CD4-positive, alpha-beta memory T cell (primary cell): ENCODE results near the gene WDFY2. TPM values are rescaled to one million over a fixed set of nuclear protein-coding genes. Genes with fewer than 3 reads are reported as not detected.

Experiments
- CTCF ChIA-PET: fragments of 350-600 bp; sonication (Branson Sonifier 250); formaldehyde crosslinking; loops from one replicate; lab custom pipeline; 2021; ENCODE audit warnings: inconsistent platforms; ENCODE audit not compliant: partially characterized antibody; lab: Charles Lee
- POLR2A ChIA-PET: fragments of 350-600 bp; sonication (Branson Sonifier 250); formaldehyde crosslinking; loops from one replicate; lab custom pipeline; 2021; ENCODE audit not compliant: partially characterized antibody; lab: Charles Lee
- DNase-seq, 5 donors: peaks; one replicate each; pipeline versions ENCODE4 v3.0.0 to v3.0.0-alpha.2; 2020 to 2022; ENCODE audit warnings: mixed read lengths in 1 of 5
- H3K27ac ChIP-seq: one replicate; pipeline ENCODE4 v1.7.0; 2013; ENCODE audit warnings: low read depth, low read length
- H3K27me3 ChIP-seq: 2 replicates; pipeline ENCODE4 v1.7.0; 2013; ENCODE audit warnings: mild to moderate bottlenecking, low read length, moderate library complexity; ENCODE audit not compliant: insufficient read depth
- H3K36me3 ChIP-seq: 2 replicates; pipeline ENCODE4 v1.7.0; 2013; ENCODE audit warnings: mild to moderate bottlenecking, low read length, moderate library complexity; ENCODE audit not compliant: insufficient read depth
- H3K4me1 ChIP-seq: 2 replicates; pipeline ENCODE4 v1.7.0; 2013; ENCODE audit warnings: mild to moderate bottlenecking, low read length, moderate library complexity; ENCODE audit not compliant: insufficient read depth
- H3K4me3 ChIP-seq, 2 donors: one replicate each; pipeline ENCODE4 v1.7.0; 2013; ENCODE audit warnings: low read length in 2 of 2, mild to moderate bottlenecking in 1 of 2
- H3K9me3 ChIP-seq, 2 donors: one replicate each; pipeline ENCODE4 v1.7.0; 2013; ENCODE audit warnings: low read length in 2 of 2, control low read depth in 1 of 2; ENCODE audit not compliant: control insufficient read depth in 1 of 2
- H3K27ac Mint-ChIP-seq, 7 donors: one replicate each; pipeline ENCODE4 v1.8.0; 2020 to 2021; ENCODE audit warnings: mixed read lengths in 7 of 7, mild to moderate bottlenecking in 6 of 7, inconsistent platforms in 3 of 7, moderate library complexity in 3 of 7
- H3K27me3 Mint-ChIP-seq, 2 donors: one replicate each; pipeline ENCODE4 v1.8.0; 2020 to 2021; ENCODE audit warnings: mixed read lengths in 2 of 2
- H3K36me3 Mint-ChIP-seq, 2 donors: one replicate each; pipeline ENCODE4 v1.8.0; 2020 to 2021; ENCODE audit warnings: mixed read lengths in 2 of 2, inconsistent platforms in 1 of 2, mild to moderate bottlenecking in 1 of 2
- H3K4me1 Mint-ChIP-seq, 4 donors: one replicate each; pipeline ENCODE4 v1.8.0; 2020 to 2021; ENCODE audit warnings: mixed read lengths in 4 of 4, mild to moderate bottlenecking in 1 of 4
- H3K4me3 Mint-ChIP-seq, 8 donors: one replicate each; pipeline ENCODE4 v1.8.0; 2020 to 2021; ENCODE audit warnings: mixed read lengths in 8 of 8, mild to moderate bottlenecking in 7 of 8, moderate library complexity in 6 of 8, inconsistent platforms in 3 of 8
- H3K9me3 Mint-ChIP-seq, 8 donors: one replicate each; pipeline ENCODE4 v1.8.0; 2020 to 2021; ENCODE audit warnings: mixed read lengths in 8 of 8, mild to moderate bottlenecking in 5 of 8, inconsistent platforms in 3 of 8, moderate library complexity in 1 of 8
- intact Hi-C: fragments of 100-400 bp; cut with micrococcal nuclease; formaldehyde crosslinking; loops from one replicate; pipeline ENCODE4 v1.15.1; 2023
- polyA plus RNA-seq, 2 donors: library from polyadenylated mRNA; unstranded; fragments of 300-500 nt; fragmentation: Illumina TruSeq; gene quantifications; one replicate each; pipeline ENCODE4 v1.2.3, GENCODE V29; 2021
- total RNA-seq, 2 experiments: library from RNA; stranded (reverse); gene quantifications; one replicate each; pipeline ENCODE4 v1.2.3, GENCODE V29; 2021

The WDFY2 gene
- total and polyA plus RNA-seq, 4 experiments from 2014 or later: 3.8 to 21.8 (median 14.5) TPM

- DNase-seq: no peak
- ChIA-PET POLR2A (no interaction called here), CTCF (no interaction called here)
- intact Hi-C loops: no loop called here
- peak overlapping the region in 3 of 7 donors; percentile 5 to 46 (median 41) for H3K27ac Mint-ChIP-seq
- peaks cover 58 to 61% of the 10 kb centered on the region in 2 donors for H3K36me3 Mint-ChIP-seq
- no peak overlapping the region for H3K4me3 Mint-ChIP-seq
- H3K9me3 ChIP-seq: no peaks in the 10 kb centered on the region
- no peaks in the 10 kb centered on the region for H3K27me3 Mint-ChIP-seq
- no peak overlapping the region for H3K27ac ChIP-seq
- H3K27me3 ChIP-seq: no peaks in the 10 kb centered on the region
- no peaks in the 10 kb centered on the region for H3K4me1 ChIP-seq
- no peak overlapping the region for H3K4me3 ChIP-seq
- H3K9me3 Mint-ChIP-seq: no peaks in the 10 kb centered on the region
- peaks cover 5% of the 10 kb centered on the region for H3K36me3 ChIP-seq
- H3K4me1 Mint-ChIP-seq: peaks cover 3 to 11% (median 6%) of the 10 kb centered on the region in 4 donors
Measured at GRCh38 chr13:51738226-51738905, 154.1 kb downstream of the WDFY2 start.

GRCh38 chr13:51739027-51739764 is 154.9 kb downstream of the WDFY2 start:
- Histone ChIP-seq H3K4me1 (no peaks in the 10 kb centered on the region), H3K27ac (no peak overlapping the region), H3K36me3 (peaks cover 12% of the 10 kb centered on the region), H3K27me3 (no peaks in the 10 kb centered on the region), H3K9me3 (no peaks in the 10 kb centered on the region), H3K4me3 (no peak overlapping the region)
- peaks cover 59 to 62% of the 10 kb centered on the region in 2 donors for H3K36me3 Mint-ChIP-seq
- H3K27me3 Mint-ChIP-seq: no peaks in the 10 kb centered on the region
- H3K9me3 Mint-ChIP-seq: no peaks in the 10 kb centered on the region
- H3K27ac Mint-ChIP-seq: peak overlapping the region in 2 of 7 donors; percentile 21 to 46
- no peak overlapping the region for H3K4me3 Mint-ChIP-seq
- intact Hi-C loops: no loop called here
- H3K4me1 Mint-ChIP-seq: peaks cover 3 to 10% (median 6%) of the 10 kb centered on the region in 4 donors
- ChIA-PET CTCF (no interaction called here), POLR2A (no interaction called here)
- DNase-seq: no peak

- CTCF ChIA-PET: interaction anchor here (1.7 kb wide), 1 partner anchor 141 kb away, joined by 4 read pairs; no protein-coding TSS in a partner anchor
- Histone ChIP-seq H3K27ac (no peak overlapping the region), H3K4me3 (no peak overlapping the region), H3K4me1 (no peaks in the 10 kb centered on the region), H3K27me3 (no peaks in the 10 kb centered on the region), H3K36me3 (peaks cover 13% of the 10 kb centered on the region), H3K9me3 (no peaks in the 10 kb centered on the region)
- intact Hi-C loops: no loop called here
- Mint-ChIP-seq H3K9me3 (no peaks in the 10 kb centered on the region), H3K4me1 (peaks cover 3 to 10% (median 6%) of the 10 kb centered on the region in 4 donors), H3K27me3 (no peaks in the 10 kb centered on the region), H3K4me3 (no peak overlapping the region), H3K36me3 (peaks cover 61 to 63% of the 10 kb centered on the region in 2 donors), H3K27ac (no peak overlapping the region)
- POLR2A ChIA-PET: interaction anchor here (1.2 to 1.3 kb wide), 2 partner anchors 10 to 288 kb away, joined by 3 to 5 read pairs; partner anchors contain the start of gene INTS6
- no peak for DNase-seq
Measured at GRCh38 chr13:51740698-51741097, 156.4 kb downstream of the WDFY2 start.

GRCh38 chr13:51742031-51742430 is 157.8 kb downstream of the WDFY2 start:
- ChIA-PET CTCF (interaction anchor here (1.1 to 1.7 kb wide), 2 partner anchors 18 to 142 kb away, joined by 4 read pairs; no protein-coding TSS in a partner anchor), POLR2A (interaction anchor here (1.1 to 1.3 kb wide), 2 partner anchors 11 to 288 kb away, joined by 4 to 5 read pairs; no protein-coding TSS in a partner anchor)
- Histone ChIP-seq H3K36me3 (peaks cover 13% of the 10 kb centered on the region), H3K9me3 (no peaks in the 10 kb centered on the region), H3K27ac (no peak overlapping the region), H3K4me1 (no peaks in the 10 kb centered on the region), H3K27me3 (no peaks in the 10 kb centered on the region), H3K4me3 (no peak overlapping the region)
- intact Hi-C loops: no loop called here
- peaks cover 57 to 68% of the 10 kb centered on the region in 2 donors for H3K36me3 Mint-ChIP-seq
- peaks cover 3 to 5% (median 3%) of the 10 kb centered on the region in 4 donors for H3K4me1 Mint-ChIP-seq
- H3K9me3 Mint-ChIP-seq: peaks cover 0 to 6% (median 0%) of the 10 kb centered on the region in 8 donors
- no peak for DNase-seq
- no peaks in the 10 kb centered on the region for H3K27me3 Mint-ChIP-seq
- no peak overlapping the region for H3K27ac Mint-ChIP-seq
- H3K4me3 Mint-ChIP-seq: no peak overlapping the region

- ChIA-PET POLR2A (no interaction called here), CTCF (no interaction called here)
- Histone ChIP-seq H3K4me3 (no peak overlapping the region), H3K4me1 (no peaks in the 10 kb centered on the region), H3K36me3 (peaks cover 13% of the 10 kb centered on the region), H3K27me3 (no peaks in the 10 kb centered on the region), H3K27ac (no peak overlapping the region), H3K9me3 (peaks cover 0 to 1% of the 10 kb centered on the region in 2 donors)
- no peak for DNase-seq
- Mint-ChIP-seq H3K27ac (peak overlapping the region in 2 of 7 donors; percentile 11 to 29), H3K4me3 (no peak overlapping the region), H3K4me1 (peaks cover 1 to 3% (median 1%) of the 10 kb centered on the region in 4 donors), H3K9me3 (peaks cover 0 to 12% (median 4%) of the 10 kb centered on the region in 8 donors), H3K36me3 (peaks cover 61 to 71% of the 10 kb centered on the region in 2 donors), H3K27me3 (no peaks in the 10 kb centered on the region)
- intact Hi-C loops: no loop called here
Measured at GRCh38 chr13:51742611-51743010, 158.3 kb downstream of the WDFY2 start.

GRCh38 chr13:51745243-51745642 is 161.0 kb downstream of the WDFY2 start:
- no peaks in the 10 kb centered on the region for H3K4me1 Mint-ChIP-seq
- no peak overlapping the region for H3K27ac Mint-ChIP-seq
- Histone ChIP-seq H3K36me3 (peaks cover 8% of the 10 kb centered on the region), H3K9me3 (peaks cover 0 to 5% of the 10 kb centered on the region in 2 donors), H3K4me1 (no peaks in the 10 kb centered on the region), H3K4me3 (no peak overlapping the region), H3K27me3 (no peaks in the 10 kb centered on the region), H3K27ac (no peak overlapping the region)
- H3K4me3 Mint-ChIP-seq: no peak overlapping the region
- H3K9me3 Mint-ChIP-seq: peaks cover 0 to 25% (median 14%) of the 10 kb centered on the region in 8 donors
- no peaks in the 10 kb centered on the region for H3K27me3 Mint-ChIP-seq
- CTCF ChIA-PET: no interaction called here
- intact Hi-C loops: no loop called here
- peaks cover 60 to 64% of the 10 kb centered on the region in 2 donors for H3K36me3 Mint-ChIP-seq
- POLR2A ChIA-PET: no interaction called here
- DNase-seq: no peak

- ChIA-PET POLR2A (no interaction called here), CTCF (interaction anchor here (0.6 to 0.9 kb wide), 2 partner anchors 12 to 102 kb away, joined by 3 to 4 read pairs; no protein-coding TSS in a partner anchor)
- Mint-ChIP-seq H3K4me1 (no peaks in the 10 kb centered on the region), H3K36me3 (peaks cover 61 to 65% of the 10 kb centered on the region in 2 donors), H3K4me3 (no peak overlapping the region), H3K27me3 (no peaks in the 10 kb centered on the region), H3K9me3 (peaks cover 0 to 25% (median 14%) of the 10 kb centered on the region in 8 donors), H3K27ac (no peak overlapping the region)
- peaks cover 0 to 5% of the 10 kb centered on the region in 2 donors for H3K9me3 ChIP-seq
- H3K27ac ChIP-seq: no peak overlapping the region
- H3K27me3 ChIP-seq: no peaks in the 10 kb centered on the region
- no peak overlapping the region for H3K4me3 ChIP-seq
- intact Hi-C loops: no loop called here
- no peak for DNase-seq
- H3K36me3 ChIP-seq: peaks cover 8% of the 10 kb centered on the region
- no peaks in the 10 kb centered on the region for H3K4me1 ChIP-seq
Measured at GRCh38 chr13:51746802-51747201, 162.5 kb downstream of the WDFY2 start.
